ENCODE measurements around the gene PLA2G15. TPM values are rescaled to one million over a fixed set of nuclear protein-coding genes. Genes with fewer than 3 reads are reported as not detected.
A peak's percentile ranks its signal among the peaks of the same experiment; 100 is the strongest.

Gene PLA2G15
- total RNA-seq, 1 donor: 30.8 TPM

GRCh38 chr16:68226116-68226515, 19.1 kb upstream of the PLA2G15 start:
- no peak for DNase-seq (ENCODE audit: insufficient read length, low spot score, missing footprints)
- Histone ChIP-seq H3K79me2 (ENCODE audit: insufficient read depth, low read length) (no peaks in the 10 kb centered on the region), H3K27ac (ENCODE audit: low read depth, low read length) (no peak overlapping the region), H2AFZ (ENCODE audit: low read length) (no peak overlapping the region), H3K4me1 (ENCODE audit: insufficient read depth, low read length) (peaks cover 11% of the 10 kb centered on the region), H3K9me3 (ENCODE audit: low read depth, low read length) (no peaks in the 10 kb centered on the region), H3K27me3 (ENCODE audit: insufficient read depth, low read length) (no peaks in the 10 kb centered on the region), H3K36me3 (ENCODE audit: insufficient read depth, low read length) (peaks cover 5% of the 10 kb centered on the region), H3K4me2 (ENCODE audit: insufficient read depth, low read length) (no peak overlapping the region), H3K4me3 (ENCODE audit: insufficient read depth, low read length) (no peak overlapping the region), H4K20me1 (ENCODE audit: insufficient read depth, low read length) (peaks cover 4% of the 10 kb centered on the region)
- TF ChIP-seq CTCF (IDR thresholded peaks at IDR 0.05; ENCODE audit: extremely low read depth, low read depth, low read length): no peak

GRCh38 chr16:68227183-68227793, 17.9 kb upstream of the PLA2G15 start:
- Histone ChIP-seq H3K9me3 (ENCODE audit: low read depth, low read length) (no peaks in the 10 kb centered on the region), H3K27me3 (ENCODE audit: insufficient read depth, low read length) (no peaks in the 10 kb centered on the region), H3K4me2 (ENCODE audit: insufficient read depth, low read length) (no peak overlapping the region), H4K20me1 (ENCODE audit: insufficient read depth, low read length) (peaks cover 4% of the 10 kb centered on the region), H3K4me3 (ENCODE audit: insufficient read depth, low read length) (no peak overlapping the region), H3K27ac (ENCODE audit: low read depth, low read length) (peak overlapping the region; percentile 5), H3K79me2 (ENCODE audit: insufficient read depth, low read length) (no peaks in the 10 kb centered on the region), H3K4me1 (ENCODE audit: insufficient read depth, low read length) (peaks cover 11% of the 10 kb centered on the region), H2AFZ (ENCODE audit: low read length) (no peak overlapping the region), H3K36me3 (ENCODE audit: insufficient read depth, low read length) (peaks cover 5% of the 10 kb centered on the region)
- TF ChIP-seq CTCF (IDR thresholded peaks at IDR 0.05; ENCODE audit: extremely low read depth, low read depth, low read length): no peak
- DNase-seq (ENCODE audit: insufficient read length, low spot score, missing footprints): peak; percentile 66

GRCh38 chr16:68227850-68228553, 17.2 kb upstream of the PLA2G15 start:
- peaks cover 5% of the 10 kb centered on the region for H3K36me3 ChIP-seq (ENCODE audit: insufficient read depth, low read length)
- no peak for TF ChIP-seq CTCF (IDR thresholded peaks at IDR 0.05; ENCODE audit: extremely low read depth, low read depth, low read length)
- no peak overlapping the region for H3K4me3 ChIP-seq (ENCODE audit: insufficient read depth, low read length)
- no peaks in the 10 kb centered on the region for H3K79me2 ChIP-seq (ENCODE audit: insufficient read depth, low read length)
- H3K27me3 ChIP-seq (ENCODE audit: insufficient read depth, low read length): no peaks in the 10 kb centered on the region
- H3K4me2 ChIP-seq (ENCODE audit: insufficient read depth, low read length): no peak overlapping the region
- H3K27ac ChIP-seq (ENCODE audit: low read depth, low read length): no peak overlapping the region
- H2AFZ ChIP-seq (ENCODE audit: low read length): no peak overlapping the region
- DNase-seq (ENCODE audit: insufficient read length, low spot score, missing footprints): no peak
- peaks cover 11% of the 10 kb centered on the region for H3K4me1 ChIP-seq (ENCODE audit: insufficient read depth, low read length)
- no peaks in the 10 kb centered on the region for H3K9me3 ChIP-seq (ENCODE audit: low read depth, low read length)
- peaks cover 4% of the 10 kb centered on the region for H4K20me1 ChIP-seq (ENCODE audit: insufficient read depth, low read length)

- H3K4me2 ChIP-seq (ENCODE audit: insufficient read depth, low read length): no peak overlapping the region
- H3K27ac ChIP-seq (ENCODE audit: low read depth, low read length): no peak overlapping the region
- no peaks in the 10 kb centered on the region for H3K9me3 ChIP-seq (ENCODE audit: low read depth, low read length)
- no peak for TF ChIP-seq CTCF (IDR thresholded peaks at IDR 0.05; ENCODE audit: extremely low read depth, low read depth, low read length)
- H3K79me2 ChIP-seq (ENCODE audit: insufficient read depth, low read length): no peaks in the 10 kb centered on the region
- peaks cover 5% of the 10 kb centered on the region for H3K36me3 ChIP-seq (ENCODE audit: insufficient read depth, low read length)
- H3K27me3 ChIP-seq (ENCODE audit: insufficient read depth, low read length): no peaks in the 10 kb centered on the region
- no peak overlapping the region for H2AFZ ChIP-seq (ENCODE audit: low read length)
- no peak for DNase-seq (ENCODE audit: insufficient read length, low spot score, missing footprints)
- peaks cover 11% of the 10 kb centered on the region for H3K4me1 ChIP-seq (ENCODE audit: insufficient read depth, low read length)
- peaks cover 4% of the 10 kb centered on the region for H4K20me1 ChIP-seq (ENCODE audit: insufficient read depth, low read length)
- H3K4me3 ChIP-seq (ENCODE audit: insufficient read depth, low read length): no peak overlapping the region
These were observed 16.5 kb upstream of the PLA2G15 start for GRCh38 chr16:68228652-68229051.
